Activated T-cell treated with anti-CD3 and anti-CD28 coated beads, Interleukin-2, amount 50 U/mL, for 4 hours (primary cell): Measurements from ENCODE around the gene CENPW. TPM values are rescaled to one million over a fixed set of nuclear protein-coding genes. Genes with fewer than 3 reads are reported as not detected.
A peak's percentile ranks its signal among the peaks of the same experiment; 100 is the strongest.

Experiments
- ATAC-seq, 2 donors: fragments of 200-7000 bp; cut with Tn5 transposase; one replicate each; pipeline ENCODE4 v1.10.0; 2021
- DNase-seq: peaks from one replicate; pipeline ENCODE4 v3.0.0-alpha.2; 2020
- H3K27me3 Mint-ChIP-seq: one replicate; pipeline ENCODE4 v1.8.0; 2021; ENCODE audit warnings: low read depth, mixed read lengths
- H3K36me3 Mint-ChIP-seq: one replicate; pipeline ENCODE4 v1.8.0; 2022; ENCODE audit warnings: mixed read lengths; ENCODE audit not compliant: insufficient read depth
- H3K4me1 Mint-ChIP-seq: one replicate; pipeline ENCODE4 v1.8.0; 2021; ENCODE audit warnings: low read depth, mixed read lengths
- H3K4me3 Mint-ChIP-seq: one replicate; pipeline ENCODE4 v1.8.0; 2021; ENCODE audit warnings: mild to moderate bottlenecking, moderate library complexity, mixed read lengths
- H3K9me3 Mint-ChIP-seq: one replicate; pipeline ENCODE4 v1.8.0; 2021; ENCODE audit warnings: mixed read lengths
- total RNA-seq, 3 donors: library from RNA; stranded (reverse); gene quantifications; one replicate each; pipeline ENCODE4 v1.2.1, GENCODE V29; 2021

CENPW gene
- 10 to 100 TPM; 22.4 to 36.5 (median 27.4) TPM for total RNA-seq

- Mint-ChIP-seq H3K4me3 (no peak within 1 kb of the TSS), H3K27me3 (no peaks in the 10 kb centered on the region), H3K4me1 (peaks cover 9% of the 10 kb centered on the region), H3K9me3 (no peaks in the 10 kb centered on the region), H3K36me3 (no peaks in the 10 kb centered on the region)
- DNase-seq = peak; percentile 91
- peak; percentile 87 to 92 for ATAC-seq
These were observed at the start of gene CENPW for GRCh38 chr6:126339796-126340609. Gene CENPW (plus strand): TSS chr6:126340115. CDS start chr6:126340274, 159 bp downstream.

GRCh38 chr6:126293891-126294524 is 45.9 kb upstream of the CENPW start:
- H3K4me1 Mint-ChIP-seq = no peaks in the 10 kb centered on the region
- no peaks in the 10 kb centered on the region for H3K27me3 Mint-ChIP-seq
- DNase-seq (no peak), ATAC-seq (no peak)
- no peaks in the 10 kb centered on the region for H3K9me3 Mint-ChIP-seq
- no peak overlapping the region for H3K4me3 Mint-ChIP-seq
- H3K36me3 Mint-ChIP-seq = no peaks in the 10 kb centered on the region

GRCh38 chr6:126300126-126300525 is 39.8 kb upstream of the CENPW start:
- H3K27me3 Mint-ChIP-seq = no peaks in the 10 kb centered on the region
- ATAC-seq (no peak), DNase-seq (no peak)
- no peaks in the 10 kb centered on the region for H3K9me3 Mint-ChIP-seq
- H3K36me3 Mint-ChIP-seq = no peaks in the 10 kb centered on the region
- H3K4me3 Mint-ChIP-seq = no peak overlapping the region
- H3K4me1 Mint-ChIP-seq = peaks cover 7% of the 10 kb centered on the region

GRCh38 chr6:126300735-126301134 is 39.2 kb upstream of the CENPW start:
- no peak overlapping the region for H3K4me3 Mint-ChIP-seq
- no peaks in the 10 kb centered on the region for H3K27me3 Mint-ChIP-seq
- H3K4me1 Mint-ChIP-seq = peaks cover 7% of the 10 kb centered on the region
- ATAC-seq (no peak), DNase-seq (no peak)
- no peaks in the 10 kb centered on the region for H3K9me3 Mint-ChIP-seq
- no peaks in the 10 kb centered on the region for H3K36me3 Mint-ChIP-seq

GRCh38 chr6:126302191-126302590 is 37.7 kb upstream of the CENPW start:
- DNase-seq (no peak), ATAC-seq (no peak)
- H3K4me3 Mint-ChIP-seq = no peak overlapping the region
- no peaks in the 10 kb centered on the region for H3K27me3 Mint-ChIP-seq
- no peaks in the 10 kb centered on the region for H3K36me3 Mint-ChIP-seq
- H3K4me1 Mint-ChIP-seq = peaks cover 7% of the 10 kb centered on the region
- no peaks in the 10 kb centered on the region for H3K9me3 Mint-ChIP-seq

GRCh38 chr6:126307849-126308248 is 32.1 kb upstream of the CENPW start:
- ATAC-seq (no peak), DNase-seq (no peak)
- H3K36me3 Mint-ChIP-seq = no peaks in the 10 kb centered on the region
- no peaks in the 10 kb centered on the region for H3K4me1 Mint-ChIP-seq
- no peak overlapping the region for H3K4me3 Mint-ChIP-seq
- H3K27me3 Mint-ChIP-seq = no peaks in the 10 kb centered on the region
- H3K9me3 Mint-ChIP-seq = no peaks in the 10 kb centered on the region

GRCh38 chr6:126308362-126308761 is 31.6 kb upstream of the CENPW start:
- ATAC-seq = no peak
- no peaks in the 10 kb centered on the region for H3K36me3 Mint-ChIP-seq
- DNase-seq = no peak
- no peaks in the 10 kb centered on the region for H3K4me1 Mint-ChIP-seq
- H3K4me3 Mint-ChIP-seq = no peak overlapping the region
- H3K27me3 Mint-ChIP-seq = no peaks in the 10 kb centered on the region
- no peaks in the 10 kb centered on the region for H3K9me3 Mint-ChIP-seq

GRCh38 chr6:126312013-126312665 is 27.8 kb upstream of the CENPW start:
- peaks cover 2% of the 10 kb centered on the region for H3K27me3 Mint-ChIP-seq
- DNase-seq (no peak), ATAC-seq (no peak)
- no peaks in the 10 kb centered on the region for H3K36me3 Mint-ChIP-seq
- no peak overlapping the region for H3K4me3 Mint-ChIP-seq
- H3K4me1 Mint-ChIP-seq = no peaks in the 10 kb centered on the region
- no peaks in the 10 kb centered on the region for H3K9me3 Mint-ChIP-seq

GRCh38 chr6:126313941-126314340 is 26.0 kb upstream of the CENPW start:
- peaks cover 2% of the 10 kb centered on the region for H3K27me3 Mint-ChIP-seq
- no peak overlapping the region for H3K4me3 Mint-ChIP-seq
- H3K9me3 Mint-ChIP-seq = no peaks in the 10 kb centered on the region
- ATAC-seq = no peak
- H3K36me3 Mint-ChIP-seq = peaks cover 1% of the 10 kb centered on the region
- no peaks in the 10 kb centered on the region for H3K4me1 Mint-ChIP-seq
- no peak for DNase-seq

- Mint-ChIP-seq H3K36me3 (peaks cover 1% of the 10 kb centered on the region), H3K27me3 (peaks cover 2% of the 10 kb centered on the region), H3K4me1 (no peaks in the 10 kb centered on the region), H3K9me3 (no peaks in the 10 kb centered on the region), H3K4me3 (no peak overlapping the region)
- no peak for ATAC-seq
- no peak for DNase-seq
These were observed 21.1 kb upstream of the CENPW start for GRCh38 chr6:126318797-126319196.

- no peak overlapping the region for H3K4me3 Mint-ChIP-seq
- no peaks in the 10 kb centered on the region for H3K27me3 Mint-ChIP-seq
- ATAC-seq (no peak), DNase-seq (no peak)
- no peaks in the 10 kb centered on the region for H3K4me1 Mint-ChIP-seq
- H3K9me3 Mint-ChIP-seq = no peaks in the 10 kb centered on the region
- no peaks in the 10 kb centered on the region for H3K36me3 Mint-ChIP-seq
These were observed 6.2 kb upstream of the CENPW start for GRCh38 chr6:126333729-126334128.

- Mint-ChIP-seq H3K27me3 (no peaks in the 10 kb centered on the region), H3K36me3 (no peaks in the 10 kb centered on the region), H3K4me3 (no peak overlapping the region), H3K4me1 (no peaks in the 10 kb centered on the region), H3K9me3 (no peaks in the 10 kb centered on the region)
- DNase-seq = no peak
- ATAC-seq = no peak
These were observed 4.7 kb upstream of the CENPW start for GRCh38 chr6:126335210-126335609.

- DNase-seq (no peak), ATAC-seq (no peak)
- Mint-ChIP-seq H3K4me3 (no peak overlapping the region), H3K4me1 (peaks cover 9% of the 10 kb centered on the region), H3K36me3 (no peaks in the 10 kb centered on the region), H3K27me3 (no peaks in the 10 kb centered on the region), H3K9me3 (no peaks in the 10 kb centered on the region)
These were observed 2.6 kb upstream of the CENPW start for GRCh38 chr6:126337323-126337722.

GRCh38 chr6:126341126-126341525 is 1.2 kb downstream of the CENPW start:
- Mint-ChIP-seq H3K9me3 (no peaks in the 10 kb centered on the region), H3K4me3 (peak overlapping the region; percentile 49), H3K27me3 (no peaks in the 10 kb centered on the region), H3K4me1 (peaks cover 9% of the 10 kb centered on the region), H3K36me3 (no peaks in the 10 kb centered on the region)
- ATAC-seq (no peak), DNase-seq (no peak)

- no peak for DNase-seq
- H3K9me3 Mint-ChIP-seq = no peaks in the 10 kb centered on the region
- no peaks in the 10 kb centered on the region for H3K27me3 Mint-ChIP-seq
- no peak overlapping the region for H3K4me3 Mint-ChIP-seq
- H3K36me3 Mint-ChIP-seq = no peaks in the 10 kb centered on the region
- no peak for ATAC-seq
- peaks cover 9% of the 10 kb centered on the region for H3K4me1 Mint-ChIP-seq
These were observed 4.3 kb downstream of the CENPW start for GRCh38 chr6:126344181-126344580.
